ENCODE measurements around the gene CTIF.

CTIF gene

GRCh38 chr18:48828691-48829442 is 290.0 kb downstream of the CTIF start:
- no peak for TF ChIP-seq CTCF (IDR thresholded peaks at IDR 0.05; ENCODE audit: extremely low read depth, missing control alignments)
- no peak for DNase-seq (ENCODE audit: low spot score)

- TF ChIP-seq CTCF (IDR thresholded peaks at IDR 0.05; ENCODE audit: extremely low read depth, missing control alignments) = no peak
- DNase-seq (ENCODE audit: low spot score) = no peak
These were observed 290.8 kb downstream of the CTIF start for GRCh38 chr18:48829443-48830149.

GRCh38 chr18:48831113-48831759 is 292.4 kb downstream of the CTIF start:
- no peak for DNase-seq (ENCODE audit: low spot score)
- no peak for TF ChIP-seq CTCF (IDR thresholded peaks at IDR 0.05; ENCODE audit: extremely low read depth, missing control alignments)

GRCh38 chr18:48831802-48832201 is 293.0 kb downstream of the CTIF start:
- no peak for DNase-seq (ENCODE audit: low spot score)
- no peak for TF ChIP-seq CTCF (IDR thresholded peaks at IDR 0.05; ENCODE audit: extremely low read depth, missing control alignments)

- TF ChIP-seq CTCF (IDR thresholded peaks at IDR 0.05; ENCODE audit: extremely low read depth, missing control alignments) = no peak
- DNase-seq (ENCODE audit: low spot score) = no peak
These were observed 294.3 kb downstream of the CTIF start for GRCh38 chr18:48832938-48833700.

- DNase-seq (ENCODE audit: low spot score) = peak; percentile 84
- TF ChIP-seq CTCF (IDR thresholded peaks at IDR 0.05; ENCODE audit: extremely low read depth, missing control alignments) = no peak
These were observed 295.0 kb downstream of the CTIF start for GRCh38 chr18:48833701-48834412.
